Measurements from ENCODE around the gene SLC49A4. TPM values are rescaled to one million over a fixed set of nuclear protein-coding genes. Genes with fewer than 3 reads are reported as not detected.
A peak's percentile ranks its signal among the peaks of the same experiment; 100 is the strongest.

The SLC49A4 gene
- total RNA-seq, 1 experiment from 2014 or later, result 10.2 TPM

GRCh38 chr3:122776675-122777468, 18.0 kb upstream of the SLC49A4 start (continued):
- TF ChIP-seq, protein P1, sequence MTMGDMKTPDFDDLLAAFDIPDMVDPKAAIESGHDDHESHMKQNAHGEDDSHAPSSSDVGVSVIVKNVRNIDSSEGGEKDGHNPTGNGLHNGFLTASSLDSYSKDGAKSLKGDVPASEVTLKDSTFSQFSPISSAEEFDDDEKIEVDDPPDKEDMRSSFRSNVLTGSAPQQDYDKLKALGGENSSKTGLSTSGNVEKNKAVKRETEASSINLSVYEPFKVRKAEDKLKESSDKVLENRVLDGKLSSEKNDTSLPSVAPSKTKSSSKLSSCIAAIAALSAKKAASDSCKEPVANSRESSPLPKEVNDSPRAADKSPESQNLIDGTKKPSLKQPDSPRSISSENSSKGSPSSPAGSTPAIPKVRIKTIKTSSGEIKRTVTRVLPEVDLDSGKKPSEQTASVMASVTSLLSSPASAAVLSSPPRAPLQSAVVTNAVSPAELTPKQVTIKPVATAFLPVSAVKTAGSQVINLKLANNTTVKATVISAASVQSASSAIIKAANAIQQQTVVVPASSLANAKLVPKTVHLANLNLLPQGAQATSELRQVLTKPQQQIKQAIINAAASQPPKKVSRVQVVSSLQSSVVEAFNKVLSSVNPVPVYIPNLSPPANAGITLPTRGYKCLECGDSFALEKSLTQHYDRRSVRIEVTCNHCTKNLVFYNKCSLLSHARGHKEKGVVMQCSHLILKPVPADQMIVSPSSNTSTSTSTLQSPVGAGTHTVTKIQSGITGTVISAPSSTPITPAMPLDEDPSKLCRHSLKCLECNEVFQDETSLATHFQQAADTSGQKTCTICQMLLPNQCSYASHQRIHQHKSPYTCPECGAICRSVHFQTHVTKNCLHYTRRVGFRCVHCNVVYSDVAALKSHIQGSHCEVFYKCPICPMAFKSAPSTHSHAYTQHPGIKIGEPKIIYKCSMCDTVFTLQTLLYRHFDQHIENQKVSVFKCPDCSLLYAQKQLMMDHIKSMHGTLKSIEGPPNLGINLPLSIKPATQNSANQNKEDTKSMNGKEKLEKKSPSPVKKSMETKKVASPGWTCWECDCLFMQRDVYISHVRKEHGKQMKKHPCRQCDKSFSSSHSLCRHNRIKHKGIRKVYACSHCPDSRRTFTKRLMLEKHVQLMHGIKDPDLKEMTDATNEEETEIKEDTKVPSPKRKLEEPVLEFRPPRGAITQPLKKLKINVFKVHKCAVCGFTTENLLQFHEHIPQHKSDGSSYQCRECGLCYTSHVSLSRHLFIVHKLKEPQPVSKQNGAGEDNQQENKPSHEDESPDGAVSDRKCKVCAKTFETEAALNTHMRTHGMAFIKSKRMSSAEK (CRISPR knock-in tag; IDR thresholded peaks at IDR 0.05; ENCODE audit: borderline replicate concordance), result no peak
- TF ChIP-seq E2F5 (CRISPR knock-in tag; IDR thresholded peaks at IDR 0.05) (no peak), FOXP1 (CRISPR knock-in tag; IDR thresholded peaks at IDR 0.05; ENCODE audit: borderline replicate concordance) (no peak), CDX4 (CRISPR knock-in tag; IDR thresholded peaks at IDR 0.05; ENCODE audit: borderline replicate concordance) (no peak), TEAD1 (CRISPR knock-in tag; IDR thresholded peaks at IDR 0.05) (no peak), MYBL2 (CRISPR knock-in tag; IDR thresholded peaks at IDR 0.05) (no peak), ATF2 (CRISPR knock-in tag; IDR thresholded peaks at IDR 0.05; ENCODE audit: borderline replicate concordance, low read depth) (no peak), ZNF263 (CRISPR knock-in tag; IDR thresholded peaks at IDR 0.05; ENCODE audit: low read depth) (no peak), GRHL2 (CRISPR knock-in tag; IDR thresholded peaks at IDR 0.05; ENCODE audit: insufficient replicate concordance, severe bottlenecking) (no peak)
- TF ChIP-seq, protein P2, sequence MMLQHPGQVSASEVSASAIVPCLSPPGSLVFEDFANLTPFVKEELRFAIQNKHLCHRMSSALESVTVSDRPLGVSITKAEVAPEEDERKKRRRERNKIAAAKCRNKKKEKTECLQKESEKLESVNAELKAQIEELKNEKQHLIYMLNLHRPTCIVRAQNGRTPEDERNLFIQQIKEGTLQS (CRISPR knock-in tag; conservative IDR thresholded peaks at IDR 0.05), result no peak

DNA sequence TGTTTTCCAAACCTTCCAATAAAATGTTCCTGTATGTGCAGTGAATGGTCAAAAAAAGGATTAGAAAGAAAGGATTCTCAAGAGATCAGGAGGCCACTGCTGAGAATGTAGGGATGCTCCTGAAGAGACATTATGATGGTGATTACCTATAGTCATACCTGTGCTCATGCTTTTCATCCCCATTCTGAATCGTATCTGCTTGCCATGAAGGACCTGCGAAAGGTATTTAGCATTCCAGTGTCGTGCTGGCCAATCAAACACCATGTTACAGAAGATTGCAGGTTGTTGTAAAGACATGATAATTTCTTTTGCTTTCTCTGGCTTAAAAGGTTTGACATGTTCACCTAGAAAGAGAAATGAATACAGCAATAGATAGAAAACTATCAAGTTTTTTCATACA, 17.3 kb upstream of the SLC49A4 start:
- Mint-ChIP-seq H3K9me3 (peaks cover 10% of the 10 kb centered on the region), H3K36me3 (peaks cover 10% of the 10 kb centered on the region), H3K27me3 (ENCODE audit: low read depth) (no peaks in the 10 kb centered on the region), H3K4me3 (no peak overlapping the region), H3K27ac (no peak overlapping the region), H3K4me1 (peaks cover 9% of the 10 kb centered on the region)
- ChIA-PET CTCF (interaction anchor here (0.7 kb wide), 1 partner anchor 214 kb away, joined by 3 read pairs; no protein-coding TSS in a partner anchor), POLR2A (no interaction called here)
- peak; percentile 78 for ATAC-seq
- DNase-seq (ENCODE audit: low spot score), result no peak
- TF ChIP-seq SOX15 (CRISPR knock-in tag; IDR thresholded peaks at IDR 0.05) (no peak), ATF2 (CRISPR knock-in tag; IDR thresholded peaks at IDR 0.05; ENCODE audit: borderline replicate concordance, low read depth) (no peak), ETV6 (CRISPR knock-in tag; IDR thresholded peaks at IDR 0.05) (no peak), NR3C1 (CRISPR knock-in tag; conservative IDR thresholded peaks at IDR 0.05; ENCODE audit: low read depth) (no peak), FOXP4 (CRISPR knock-in tag; IDR thresholded peaks at IDR 0.05) (no peak), ZNF219 (CRISPR knock-in tag; IDR thresholded peaks at IDR 0.05; ENCODE audit: borderline replicate concordance) (no peak), ZNF263 (CRISPR knock-in tag; IDR thresholded peaks at IDR 0.05; ENCODE audit: low read depth) (no peak), PRRX2 (CRISPR knock-in tag; IDR thresholded peaks at IDR 0.05) (no peak)
- TF ChIP-seq, protein P3, sequence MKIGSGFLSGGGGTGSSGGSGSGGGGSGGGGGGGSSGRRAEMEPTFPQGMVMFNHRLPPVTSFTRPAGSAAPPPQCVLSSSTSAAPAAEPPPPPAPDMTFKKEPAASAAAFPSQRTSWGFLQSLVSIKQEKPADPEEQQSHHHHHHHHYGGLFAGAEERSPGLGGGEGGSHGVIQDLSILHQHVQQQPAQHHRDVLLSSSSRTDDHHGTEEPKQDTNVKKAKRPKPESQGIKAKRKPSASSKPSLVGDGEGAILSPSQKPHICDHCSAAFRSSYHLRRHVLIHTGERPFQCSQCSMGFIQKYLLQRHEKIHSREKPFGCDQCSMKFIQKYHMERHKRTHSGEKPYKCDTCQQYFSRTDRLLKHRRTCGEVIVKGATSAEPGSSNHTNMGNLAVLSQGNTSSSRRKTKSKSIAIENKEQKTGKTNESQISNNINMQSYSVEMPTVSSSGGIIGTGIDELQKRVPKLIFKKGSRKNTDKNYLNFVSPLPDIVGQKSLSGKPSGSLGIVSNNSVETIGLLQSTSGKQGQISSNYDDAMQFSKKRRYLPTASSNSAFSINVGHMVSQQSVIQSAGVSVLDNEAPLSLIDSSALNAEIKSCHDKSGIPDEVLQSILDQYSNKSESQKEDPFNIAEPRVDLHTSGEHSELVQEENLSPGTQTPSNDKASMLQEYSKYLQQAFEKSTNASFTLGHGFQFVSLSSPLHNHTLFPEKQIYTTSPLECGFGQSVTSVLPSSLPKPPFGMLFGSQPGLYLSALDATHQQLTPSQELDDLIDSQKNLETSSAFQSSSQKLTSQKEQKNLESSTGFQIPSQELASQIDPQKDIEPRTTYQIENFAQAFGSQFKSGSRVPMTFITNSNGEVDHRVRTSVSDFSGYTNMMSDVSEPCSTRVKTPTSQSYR (CRISPR knock-in tag; IDR thresholded peaks at IDR 0.05), result no peak
- TF ChIP-seq, protein P4, sequence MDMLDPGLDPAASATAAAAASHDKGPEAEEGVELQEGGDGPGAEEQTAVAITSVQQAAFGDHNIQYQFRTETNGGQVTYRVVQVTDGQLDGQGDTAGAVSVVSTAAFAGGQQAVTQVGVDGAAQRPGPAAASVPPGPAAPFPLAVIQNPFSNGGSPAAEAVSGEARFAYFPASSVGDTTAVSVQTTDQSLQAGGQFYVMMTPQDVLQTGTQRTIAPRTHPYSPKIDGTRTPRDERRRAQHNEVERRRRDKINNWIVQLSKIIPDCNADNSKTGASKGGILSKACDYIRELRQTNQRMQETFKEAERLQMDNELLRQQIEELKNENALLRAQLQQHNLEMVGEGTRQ (CRISPR knock-in tag; IDR thresholded peaks at IDR 0.05), result no peak
